CD4-positive, alpha-beta T cell treated with Interleukin-15 for 4 hours (primary cell): Measurements from ENCODE around the gene PHKA1.
"Not testable (repeated sequence)": the region's sequence is repeated elsewhere in the genome, so short reads cannot be mapped to it uniquely, and the experiment has no call there.

ENCODE experiments used
- DNase-seq: peaks from one replicate; pipeline ENCODE4 v3.0.0-alpha.2; 2020; ENCODE audit warnings: low spot score

PHKA1 gene

DNA sequence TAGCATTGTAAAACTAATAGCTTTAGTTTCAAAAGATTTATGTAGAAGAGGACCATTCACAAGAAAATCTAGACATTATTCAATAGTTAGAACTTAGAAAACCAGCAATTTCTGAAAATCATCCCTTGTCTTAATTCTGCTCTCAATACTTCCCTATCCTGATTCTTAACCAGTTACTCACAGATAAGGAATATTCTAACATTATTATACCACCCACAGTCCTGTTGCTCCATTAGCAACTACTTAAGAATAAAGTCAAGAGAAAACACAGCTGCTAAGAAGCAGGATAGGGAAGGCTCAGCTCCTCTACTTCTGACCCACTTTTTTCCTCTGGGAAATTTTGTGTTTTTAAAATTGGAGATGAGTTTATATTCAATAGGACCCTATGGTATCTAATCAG, 47.7 kb downstream of the PHKA1 start:
- no peak for DNase-seq

DNA sequence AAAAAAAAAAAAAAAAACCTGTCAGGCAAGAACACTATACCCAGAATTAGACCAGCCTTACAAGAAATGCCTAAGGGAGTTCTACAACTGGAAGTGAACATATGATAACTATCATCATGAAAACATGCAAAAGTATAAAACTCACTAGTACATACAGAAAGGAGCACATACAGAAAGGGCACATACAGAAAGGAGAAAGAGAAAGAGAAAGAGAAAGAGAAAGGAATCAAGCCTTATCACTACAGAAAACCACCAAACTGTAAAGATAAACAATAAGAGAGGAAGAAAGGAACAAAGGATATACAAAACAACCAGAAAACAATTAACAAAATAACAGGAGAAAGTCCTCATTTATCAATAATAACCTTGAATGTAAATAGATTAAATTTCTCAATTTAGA, 50.4 kb downstream of the PHKA1 start:
- no peak for DNase-seq

DNA sequence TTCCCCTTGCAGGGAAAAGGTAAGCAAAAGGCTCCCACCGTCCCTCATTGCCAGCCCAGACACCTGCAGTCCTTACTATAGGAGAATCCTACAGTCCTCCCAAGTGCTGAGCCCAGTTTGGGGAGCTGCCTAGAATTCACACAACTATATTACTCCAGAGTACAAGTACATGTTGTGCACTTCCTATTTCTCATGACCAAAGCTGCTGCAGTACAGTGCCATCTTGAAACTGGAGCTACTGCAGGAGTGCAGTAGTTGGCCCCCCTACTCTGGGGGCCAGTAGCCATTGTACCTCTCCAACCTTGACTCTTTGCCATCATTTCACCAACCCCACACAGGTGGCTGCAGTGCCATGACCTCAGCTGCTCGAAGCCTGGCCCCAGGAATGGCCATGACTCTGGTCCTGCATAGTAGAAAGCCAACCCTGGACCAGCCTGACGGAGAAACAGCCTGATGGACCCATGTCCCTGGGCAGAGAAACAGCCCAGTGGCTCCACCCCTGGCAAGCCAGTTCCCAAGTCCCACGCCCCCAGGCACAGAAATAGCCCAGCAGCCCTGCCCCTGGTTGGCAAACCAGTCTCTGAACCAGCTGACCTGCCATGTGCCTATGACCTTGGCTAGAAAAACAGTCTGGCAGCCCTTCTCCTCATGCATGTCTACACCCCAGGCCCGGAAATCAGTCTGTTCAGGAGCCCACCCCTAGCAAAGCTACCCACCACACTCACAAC, 51.9 kb downstream of the PHKA1 start:
- no peak for DNase-seq

DNA sequence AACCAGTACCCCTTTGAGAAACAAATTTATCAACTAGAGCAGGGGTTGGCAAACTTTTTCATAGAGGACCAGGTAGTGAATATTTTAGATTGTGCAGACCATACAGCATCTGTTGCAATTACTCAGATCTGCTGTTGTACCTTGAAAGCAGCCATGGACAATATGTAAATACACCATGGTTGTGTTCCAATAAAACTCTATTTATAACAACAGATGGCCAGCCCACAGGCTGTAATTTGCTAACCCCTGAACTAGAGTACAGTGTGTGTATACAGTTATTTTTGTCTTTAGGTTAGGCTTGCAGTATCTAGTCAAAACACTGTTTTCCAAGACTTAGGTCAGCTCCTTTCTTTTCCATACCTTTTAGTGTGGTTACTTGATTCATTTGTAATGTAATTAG, 54.4 kb downstream of the PHKA1 start:
- DNase-seq: no peak

DNA sequence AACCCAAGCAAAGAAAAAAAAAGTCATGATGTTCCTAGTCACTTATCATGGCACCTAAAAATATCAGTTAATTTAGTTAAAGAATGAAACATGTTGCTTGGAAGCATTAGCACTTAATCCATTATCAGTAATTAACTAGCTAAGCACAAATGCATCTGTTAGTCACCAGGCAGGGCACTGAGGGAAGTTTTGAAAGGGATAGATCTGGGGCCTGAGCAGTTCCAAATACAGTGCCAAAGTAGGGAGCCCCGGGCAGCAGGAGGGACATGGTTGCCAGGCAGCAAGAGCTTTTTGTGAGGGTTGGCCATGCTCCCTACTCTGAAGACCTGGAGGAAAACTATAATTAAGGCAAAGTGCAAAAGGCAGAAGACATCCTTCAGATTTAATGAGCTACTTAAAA, 62.0 kb downstream of the PHKA1 start:
- no peak for DNase-seq

DNA sequence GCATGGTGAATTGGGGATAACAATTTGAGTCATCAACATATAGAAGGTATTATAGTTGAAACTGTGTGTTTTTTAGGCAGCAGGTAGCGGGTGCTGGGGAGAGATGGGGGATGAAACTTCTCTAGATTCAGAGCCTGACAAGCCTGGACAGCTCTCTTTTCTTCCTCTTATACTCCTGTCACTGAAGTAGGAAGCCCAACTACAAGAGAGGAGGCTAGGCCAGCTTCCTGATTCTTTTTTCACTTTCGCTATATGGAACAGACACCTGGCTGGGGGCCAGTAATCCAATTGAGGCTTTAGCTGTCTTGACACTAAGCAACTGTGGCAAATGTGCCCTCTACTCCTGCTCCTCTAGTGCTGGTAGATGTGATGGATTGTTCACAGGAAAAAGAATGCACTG, 69.2 kb downstream of the PHKA1 start:
- DNase-seq: no peak

DNA sequence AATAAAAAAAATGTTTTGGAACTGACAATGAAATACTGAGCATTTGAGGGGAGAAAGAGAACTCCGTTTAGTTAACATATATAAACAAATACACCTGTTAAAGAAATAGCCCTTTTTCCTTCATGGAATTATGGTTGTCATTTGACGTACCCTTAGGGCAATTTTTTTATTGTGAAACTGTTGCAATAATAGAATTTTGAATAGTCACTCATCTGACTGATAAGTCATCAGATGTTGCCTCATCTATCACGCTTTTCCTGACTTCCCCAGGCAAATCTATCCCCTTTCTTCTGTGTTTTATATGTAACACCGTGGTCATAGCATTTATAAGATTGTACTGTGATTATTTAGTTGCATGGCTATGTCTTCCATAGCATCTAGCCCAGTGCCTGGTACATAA, 72.5 kb downstream of the PHKA1 start:
- no peak for DNase-seq

DNA sequence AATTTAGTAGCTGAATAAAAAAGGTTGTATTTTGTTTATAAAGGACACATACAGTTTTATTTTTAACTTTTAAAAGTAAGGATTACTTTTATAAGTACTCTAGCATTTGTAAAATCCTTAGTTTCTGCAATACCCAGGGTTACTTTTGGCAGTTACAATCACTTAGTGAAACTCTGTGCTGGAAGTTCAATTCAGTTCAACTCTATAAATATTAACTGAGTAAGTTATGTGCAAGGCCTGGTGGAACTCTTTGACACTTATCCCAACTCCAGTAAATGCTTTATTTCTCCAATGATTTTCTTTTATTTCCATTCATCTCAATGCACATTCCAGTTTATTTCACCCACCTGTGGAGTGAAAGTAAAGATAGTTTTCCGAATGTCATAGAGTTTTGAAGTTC, 78.2 kb downstream of the PHKA1 start:
- no peak for DNase-seq

DNA sequence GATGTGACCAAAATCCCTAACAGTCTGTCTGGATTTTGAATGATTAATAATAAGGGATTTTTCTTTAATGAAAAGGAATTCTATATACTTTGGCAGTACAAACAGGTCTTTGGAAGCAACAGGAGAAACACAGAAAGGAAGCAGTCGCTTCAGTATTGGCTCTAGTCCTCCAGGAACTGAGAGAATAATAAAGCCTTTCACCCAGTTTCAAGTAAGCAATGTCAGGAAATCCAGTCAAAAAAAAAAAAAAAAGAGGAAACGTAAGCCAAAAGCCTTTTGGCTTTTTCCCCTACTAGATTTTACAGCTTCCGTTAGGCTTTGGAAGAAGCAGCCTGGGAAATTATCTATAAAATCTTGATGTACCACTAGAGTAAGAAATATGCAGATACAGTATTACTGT, 79.8 kb downstream of the PHKA1 start:
- DNase-seq: no peak

DNA sequence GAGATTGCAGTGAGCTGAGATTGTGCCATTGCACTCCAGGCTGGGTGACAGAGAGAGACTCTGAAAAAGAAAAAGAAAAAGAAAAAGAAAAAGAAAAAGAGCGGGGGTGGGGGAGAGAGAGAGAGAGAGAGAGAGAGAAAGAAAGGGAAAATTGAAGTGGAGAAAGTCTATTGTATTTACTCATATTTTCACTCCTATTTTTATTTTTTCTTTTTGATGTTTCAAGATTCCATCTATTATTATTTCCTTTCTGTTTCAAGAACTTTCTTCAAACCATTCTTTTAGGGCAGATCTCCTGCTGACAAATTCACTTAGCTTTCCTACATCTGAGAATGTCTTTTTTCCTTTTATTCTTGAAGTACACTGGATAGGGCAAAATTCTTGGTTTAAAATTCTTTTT, 83.9 kb downstream of the PHKA1 start:
- DNase-seq: no peak

DNA sequence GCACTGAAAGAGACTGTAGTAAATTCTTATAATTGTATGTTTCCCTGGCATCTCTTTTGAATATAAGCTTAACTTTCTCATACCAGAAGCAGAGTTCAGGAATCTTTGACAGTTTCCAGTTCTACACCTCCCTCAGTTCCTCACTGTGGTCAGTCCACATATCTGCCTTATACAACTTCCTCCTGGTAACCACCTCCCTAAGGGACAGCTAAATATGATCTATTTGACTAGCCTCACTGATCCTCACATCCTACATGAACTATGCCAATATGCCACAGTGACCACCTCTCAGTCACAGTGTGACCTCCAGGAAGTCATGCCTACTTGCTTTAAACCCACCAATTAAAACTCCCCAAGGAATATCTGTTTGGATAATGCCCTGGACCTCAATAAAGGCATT, 89.9 kb downstream of the PHKA1 start:
- no peak for DNase-seq

DNA sequence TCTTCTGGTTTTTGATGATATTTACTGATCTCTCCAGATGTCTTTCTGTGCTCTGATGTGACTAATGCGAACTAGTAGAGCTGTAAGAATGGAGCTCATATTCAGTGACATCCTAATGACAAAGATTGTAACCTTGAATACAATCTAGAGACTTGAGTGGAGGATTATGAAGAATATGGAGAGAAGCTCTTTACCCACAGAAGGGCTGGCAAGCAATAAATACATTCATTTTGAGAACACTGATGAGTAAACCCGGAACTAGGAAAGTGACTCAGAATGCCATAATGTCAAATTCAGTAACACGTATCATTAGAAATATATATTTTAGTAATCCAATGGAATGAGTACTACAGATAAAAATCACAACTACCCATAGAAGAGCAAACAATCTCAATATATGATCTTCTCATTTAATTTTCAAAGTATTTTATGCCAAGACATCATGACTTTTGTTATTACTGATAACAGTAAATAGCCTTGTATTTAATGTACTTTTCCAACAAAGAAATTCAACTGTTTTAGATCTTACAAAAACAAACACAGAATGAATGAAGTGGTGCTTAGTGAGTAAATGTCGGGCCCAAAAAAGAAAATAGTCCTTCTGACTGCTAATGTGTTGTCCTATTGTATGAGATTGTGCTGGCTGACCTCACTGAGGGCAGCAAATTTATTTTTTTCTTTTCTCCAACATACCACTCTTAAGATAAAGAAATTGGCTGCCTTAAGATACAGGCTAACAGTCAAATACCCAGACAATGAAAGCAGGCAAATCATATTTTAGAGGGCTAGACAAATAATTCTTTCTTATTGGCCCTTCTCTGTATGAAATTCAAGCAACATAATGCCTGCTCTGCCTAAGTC, 92.3 kb downstream of the PHKA1 start:
- no peak for DNase-seq

DNA sequence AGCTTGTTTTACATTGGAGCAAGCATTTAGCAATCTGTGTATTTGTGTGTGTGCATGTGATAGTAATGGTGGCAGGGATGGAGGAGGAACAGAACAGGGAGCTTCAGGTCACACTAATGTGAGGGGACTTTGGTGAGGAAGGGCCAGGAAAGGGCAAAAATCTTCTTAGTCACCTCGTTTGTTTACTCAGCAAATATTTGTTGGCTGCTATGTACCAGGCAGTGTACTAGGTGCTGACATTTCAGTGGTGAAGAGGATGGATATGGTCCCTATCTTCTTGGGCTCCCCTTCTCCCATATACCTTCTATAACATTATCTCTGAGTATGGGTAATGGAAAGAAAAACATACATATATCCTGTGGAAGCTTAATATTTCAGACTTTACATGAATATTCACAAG, 92.9 kb downstream of the PHKA1 start:
- no peak for DNase-seq

DNA sequence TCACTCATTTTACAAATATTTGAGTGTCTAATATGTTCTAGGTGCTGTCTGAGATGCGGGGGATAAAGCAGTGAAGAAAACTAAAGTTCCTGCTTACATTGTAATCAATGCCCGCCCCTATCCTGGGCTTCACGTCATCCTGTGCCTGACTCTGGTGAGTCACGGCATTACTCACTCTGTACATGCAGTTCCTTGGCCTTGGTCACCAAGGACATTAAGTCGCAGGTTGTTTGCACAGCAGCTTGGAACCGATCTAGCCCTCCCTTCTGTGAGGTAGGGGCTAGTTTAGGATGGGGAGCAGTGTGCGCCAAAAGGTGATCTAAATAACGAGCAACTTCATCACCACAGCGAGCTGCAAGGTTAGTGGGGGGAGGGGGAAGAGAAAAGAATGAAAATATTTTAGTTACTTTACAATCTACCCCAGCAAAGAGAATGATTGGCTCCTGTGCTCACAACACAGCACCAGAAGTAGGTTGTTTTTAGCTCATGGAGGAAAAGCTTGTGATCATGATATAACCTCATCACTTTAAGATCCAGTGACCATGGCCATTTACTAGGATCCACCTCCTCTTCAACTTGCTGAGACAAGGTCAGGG, 93.5 kb downstream of the PHKA1 start:
- peak; percentile 2 for DNase-seq

DNA sequence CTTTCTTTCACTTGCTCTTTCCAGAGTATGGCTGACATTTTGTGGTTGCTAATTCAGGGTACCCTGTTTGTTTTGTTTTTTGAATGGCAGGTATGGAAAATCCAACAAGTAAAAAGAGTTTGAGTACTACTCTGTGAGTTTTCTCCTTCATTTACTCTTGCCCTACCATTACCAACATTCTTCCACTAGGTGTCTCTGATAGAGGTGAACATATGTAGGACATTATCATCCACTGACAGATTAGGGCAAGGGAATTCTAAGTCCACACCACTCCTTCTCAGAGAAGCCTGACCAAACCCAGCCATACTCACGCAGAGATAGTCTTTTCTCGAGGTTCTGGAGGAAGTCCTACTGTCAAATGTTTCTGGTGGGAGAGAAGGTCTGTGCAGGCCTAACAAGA, 104.8 kb downstream of the PHKA1 start:
- DNase-seq: no peak

DNA sequence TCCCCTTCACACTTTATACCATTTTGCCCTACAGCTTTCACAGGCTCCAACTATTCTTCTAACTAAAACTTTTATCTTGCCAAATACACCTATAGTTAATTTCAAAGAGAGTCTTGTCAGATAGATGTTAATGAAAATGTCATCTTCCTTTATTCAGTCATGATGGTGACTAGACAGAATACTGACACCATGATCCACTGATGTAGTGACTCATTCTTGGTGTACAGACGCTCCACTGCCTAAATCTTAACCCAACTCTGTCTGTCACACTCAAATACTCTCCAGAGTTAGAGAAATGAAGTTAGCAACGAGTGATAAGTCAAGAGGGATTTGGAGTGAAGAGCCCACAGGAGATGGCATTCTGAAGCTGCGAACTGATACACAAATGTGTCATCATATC, 109.4 kb downstream of the PHKA1 start:
- no peak for DNase-seq

DNA sequence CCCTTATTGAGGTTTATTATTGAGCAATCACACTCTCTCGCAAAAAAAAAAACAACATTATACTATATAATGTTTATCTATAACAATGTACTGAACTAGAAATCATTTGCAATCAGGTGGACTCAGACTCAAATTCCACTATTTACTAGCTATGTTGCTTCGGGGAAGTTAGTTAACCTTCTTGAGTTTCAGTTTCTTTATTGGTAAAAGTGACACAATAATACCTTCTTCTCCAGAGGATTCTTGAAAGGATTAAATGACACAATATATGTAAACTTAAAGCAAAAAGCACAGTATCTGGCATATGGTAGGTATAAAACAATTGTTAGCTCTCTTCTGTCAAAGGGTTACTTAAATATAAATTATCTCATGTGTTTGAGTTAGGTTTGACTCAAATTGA, 110.0 kb downstream of the PHKA1 start:
- no peak for DNase-seq

DNA sequence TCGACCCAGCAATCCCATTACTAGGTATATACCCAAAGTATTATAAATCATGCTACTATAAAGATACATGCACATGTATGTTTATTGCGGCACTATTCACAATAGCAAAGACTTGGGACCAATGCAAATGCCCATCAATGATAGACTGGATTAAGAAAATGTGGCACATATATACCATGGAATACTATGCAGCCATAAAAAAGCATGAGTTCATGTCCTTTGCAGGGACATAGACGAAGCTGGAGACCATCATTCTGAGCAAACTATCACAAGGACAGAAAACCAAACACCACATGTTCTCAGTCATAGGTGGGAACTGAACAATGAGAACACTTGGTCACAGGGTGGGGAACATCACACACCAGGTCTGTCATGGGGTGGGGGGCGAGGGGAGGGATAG, 123.1 kb downstream of the PHKA1 start:
- DNase-seq: not testable (repeated sequence)

DNA sequence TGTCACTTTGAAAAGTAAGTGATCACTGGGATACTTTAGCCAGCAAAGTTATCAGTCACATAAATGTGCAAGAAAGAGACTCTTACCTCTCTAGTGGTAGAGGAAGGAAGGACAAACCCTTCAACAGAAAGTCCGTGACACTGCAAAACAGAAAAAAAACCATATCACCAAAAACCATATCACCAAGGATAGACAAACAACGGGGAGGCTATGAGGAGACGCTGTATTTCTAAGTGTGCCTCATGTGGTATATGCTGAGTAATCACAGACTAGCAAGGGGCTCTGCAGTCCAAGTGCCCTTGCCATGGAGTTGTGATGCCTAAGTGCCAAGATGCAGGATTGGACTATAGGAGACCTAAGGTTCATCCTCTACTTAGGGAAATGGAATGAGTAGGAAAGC, 129.9 kb downstream of the PHKA1 start:
- no peak for DNase-seq

DNA sequence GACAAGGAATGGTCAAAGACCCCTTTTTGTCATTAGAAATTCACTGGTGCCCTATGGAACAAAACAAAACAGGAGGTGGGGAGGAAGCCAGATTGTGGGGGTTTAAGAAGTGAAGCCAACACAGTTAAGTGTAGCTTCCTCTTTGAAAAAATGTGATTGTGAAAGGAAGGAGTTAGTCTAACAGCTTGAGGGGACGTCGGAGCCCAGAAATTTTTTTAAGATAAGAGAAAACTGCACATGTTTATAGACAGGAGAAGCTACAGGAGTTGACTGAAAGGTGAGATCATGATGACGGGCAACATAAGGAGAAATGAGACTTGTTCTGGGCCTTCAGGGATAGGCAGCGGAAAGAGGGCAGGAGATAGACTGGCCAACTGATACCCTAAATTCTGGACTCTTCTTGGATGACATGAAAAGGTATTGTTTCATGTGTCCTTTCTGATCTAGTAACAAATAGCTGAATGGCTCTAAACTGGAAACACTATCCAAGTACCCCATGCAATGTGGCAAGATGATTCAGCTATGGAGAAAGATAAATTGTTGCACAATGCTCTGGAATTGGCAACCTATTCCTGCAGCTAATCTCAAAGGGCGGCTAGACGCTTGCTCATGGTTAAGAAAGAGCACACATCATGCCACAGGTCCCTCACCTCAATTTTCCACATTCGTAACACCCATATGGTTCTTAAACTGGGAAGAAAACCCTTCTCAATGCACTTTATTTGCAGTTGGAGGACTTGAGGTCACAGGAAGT, 137.8 kb downstream of the PHKA1 start:
- no peak for DNase-seq

DNA sequence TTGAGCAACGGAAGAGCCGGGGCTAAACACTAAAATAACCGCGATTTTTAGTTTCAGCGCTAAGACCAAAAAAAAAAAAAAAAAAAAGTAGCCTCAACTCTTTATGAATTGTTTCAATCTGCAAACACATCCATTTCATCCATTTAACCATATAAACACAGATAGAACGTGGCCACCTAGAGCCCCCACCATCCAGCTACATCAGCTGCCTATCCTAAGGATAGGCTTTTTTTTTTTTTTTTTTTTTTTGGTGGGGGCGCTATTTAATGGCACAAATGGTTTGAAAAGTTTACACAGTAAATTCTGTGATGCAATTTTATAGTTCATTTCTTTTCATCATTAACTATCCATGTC, 141.0 kb downstream of the PHKA1 start:
- DNase-seq: no peak

DNA sequence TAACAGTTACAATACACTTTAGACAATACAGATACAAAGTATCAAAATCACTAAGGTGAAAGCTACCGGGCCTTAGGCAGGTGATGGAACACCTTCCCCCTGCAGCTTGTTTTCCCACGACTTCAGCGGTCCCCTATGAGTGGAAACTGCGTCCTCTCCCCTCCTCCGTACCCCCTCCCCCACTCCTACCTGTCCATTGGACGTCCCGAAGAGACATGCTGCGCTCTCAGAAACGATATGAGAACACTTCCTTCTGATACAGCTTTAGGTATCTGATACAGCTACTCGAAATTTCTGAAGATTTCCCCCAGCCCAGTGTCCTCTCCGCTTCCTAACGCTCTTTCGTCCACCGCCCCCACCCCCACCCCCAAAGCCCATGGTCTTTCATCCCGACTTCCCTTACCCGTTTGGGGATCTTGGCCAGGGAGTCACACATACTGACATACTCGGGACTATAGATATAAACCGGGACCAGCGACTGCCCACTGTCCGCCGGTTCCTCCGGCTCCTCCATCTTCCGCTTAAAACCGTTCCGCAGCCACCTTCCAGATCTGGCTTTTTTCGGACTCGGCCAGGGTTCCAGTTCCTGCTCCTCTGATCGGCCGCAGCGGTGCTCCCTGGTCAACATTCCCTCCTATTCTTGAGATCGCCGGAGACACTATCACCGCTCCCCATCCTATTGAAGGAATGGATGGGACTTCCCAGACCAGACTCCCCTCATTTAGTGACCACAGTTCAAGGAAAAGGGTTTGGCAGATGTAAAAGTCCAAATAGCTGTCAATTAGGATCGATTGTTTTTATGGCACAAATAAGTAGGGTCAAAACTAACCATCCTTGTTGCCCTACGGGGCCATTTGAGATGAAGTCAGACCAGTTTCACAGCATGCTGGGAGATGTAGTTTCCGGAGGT, 141.6 kb downstream of the PHKA1 start, which contains the start of gene HDAC8:
TSS of gene HDAC8 (minus strand) at position 596 of the 910 bp plus-strand sequence. CDS start at position 514, 82 bp downstream.
- peak; percentile 59 for DNase-seq
